22Rv1 (cell line): ENCODE measurements around the gene BAHD1.

Experiments
- H3K27ac ChIP-seq: fragments of 450-650 bp; 2 replicates; pipeline ENCODE4 v1.5.1; 2017
- ZFX ChIP-seq: fragments of 450-650 bp; IDR thresholded peaks from 2 replicates; pipeline ENCODE4 v1.6.1; 2017; ENCODE audit warnings: antibody characterized with exemption, borderline replicate concordance
- TF ChIP-seq, protein P1 (sequence below): fragments of 450-650 bp; IDR thresholded peaks from 2 replicates; pipeline ENCODE4 v1.5.1; 2017; ENCODE audit warnings: mild to moderate bottlenecking

BAHD1 gene

GRCh38 chr15:40516322-40516721, 75.6 kb downstream of the BAHD1 start:
- TF ChIP-seq, protein P1, sequence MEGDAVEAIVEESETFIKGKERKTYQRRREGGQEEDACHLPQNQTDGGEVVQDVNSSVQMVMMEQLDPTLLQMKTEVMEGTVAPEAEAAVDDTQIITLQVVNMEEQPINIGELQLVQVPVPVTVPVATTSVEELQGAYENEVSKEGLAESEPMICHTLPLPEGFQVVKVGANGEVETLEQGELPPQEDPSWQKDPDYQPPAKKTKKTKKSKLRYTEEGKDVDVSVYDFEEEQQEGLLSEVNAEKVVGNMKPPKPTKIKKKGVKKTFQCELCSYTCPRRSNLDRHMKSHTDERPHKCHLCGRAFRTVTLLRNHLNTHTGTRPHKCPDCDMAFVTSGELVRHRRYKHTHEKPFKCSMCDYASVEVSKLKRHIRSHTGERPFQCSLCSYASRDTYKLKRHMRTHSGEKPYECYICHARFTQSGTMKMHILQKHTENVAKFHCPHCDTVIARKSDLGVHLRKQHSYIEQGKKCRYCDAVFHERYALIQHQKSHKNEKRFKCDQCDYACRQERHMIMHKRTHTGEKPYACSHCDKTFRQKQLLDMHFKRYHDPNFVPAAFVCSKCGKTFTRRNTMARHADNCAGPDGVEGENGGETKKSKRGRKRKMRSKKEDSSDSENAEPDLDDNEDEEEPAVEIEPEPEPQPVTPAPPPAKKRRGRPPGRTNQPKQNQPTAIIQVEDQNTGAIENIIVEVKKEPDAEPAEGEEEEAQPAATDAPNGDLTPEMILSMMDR = no peak
- TF ChIP-seq ZFX = no peak
- H3K27ac ChIP-seq = no peak overlapping the region
